ENCODE measurements around the gene ZNF593OS. TPM values are rescaled to one million over a fixed set of nuclear protein-coding genes. Genes with fewer than 3 reads are reported as not detected.

ZNF593OS gene
- total RNA-seq, 1 donor = not detected

DNA sequence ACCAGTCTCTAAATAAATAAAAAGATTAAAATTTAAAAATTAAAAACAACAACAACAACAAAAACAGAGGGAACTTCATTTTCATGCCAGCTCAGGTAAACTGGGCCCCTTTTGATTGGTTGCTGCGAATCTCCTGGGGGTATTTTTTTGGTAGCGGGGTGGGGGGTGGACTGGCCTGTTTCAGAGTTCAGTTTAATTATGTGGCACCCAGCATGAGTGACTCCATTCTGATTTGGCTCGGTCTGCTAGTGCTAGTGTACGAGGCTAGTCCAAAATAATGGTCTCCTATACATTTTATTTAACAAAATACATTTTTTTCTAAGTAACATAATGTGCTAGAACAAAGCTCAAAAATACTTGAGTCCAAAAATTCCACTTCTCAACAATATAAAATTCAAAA is 41.9 kb downstream of the ZNF593OS start:
- no peak overlapping the region for H3K4me3 ChIP-seq (ENCODE audit: low read depth, low read length)
- no peak for DNase-seq (ENCODE audit: low read depth)
- TF ChIP-seq, protein P1, sequence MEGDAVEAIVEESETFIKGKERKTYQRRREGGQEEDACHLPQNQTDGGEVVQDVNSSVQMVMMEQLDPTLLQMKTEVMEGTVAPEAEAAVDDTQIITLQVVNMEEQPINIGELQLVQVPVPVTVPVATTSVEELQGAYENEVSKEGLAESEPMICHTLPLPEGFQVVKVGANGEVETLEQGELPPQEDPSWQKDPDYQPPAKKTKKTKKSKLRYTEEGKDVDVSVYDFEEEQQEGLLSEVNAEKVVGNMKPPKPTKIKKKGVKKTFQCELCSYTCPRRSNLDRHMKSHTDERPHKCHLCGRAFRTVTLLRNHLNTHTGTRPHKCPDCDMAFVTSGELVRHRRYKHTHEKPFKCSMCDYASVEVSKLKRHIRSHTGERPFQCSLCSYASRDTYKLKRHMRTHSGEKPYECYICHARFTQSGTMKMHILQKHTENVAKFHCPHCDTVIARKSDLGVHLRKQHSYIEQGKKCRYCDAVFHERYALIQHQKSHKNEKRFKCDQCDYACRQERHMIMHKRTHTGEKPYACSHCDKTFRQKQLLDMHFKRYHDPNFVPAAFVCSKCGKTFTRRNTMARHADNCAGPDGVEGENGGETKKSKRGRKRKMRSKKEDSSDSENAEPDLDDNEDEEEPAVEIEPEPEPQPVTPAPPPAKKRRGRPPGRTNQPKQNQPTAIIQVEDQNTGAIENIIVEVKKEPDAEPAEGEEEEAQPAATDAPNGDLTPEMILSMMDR (IDR thresholded peaks at IDR 0.05; ENCODE audit: insufficient read depth, low read depth, low read length) = no peak

DNA sequence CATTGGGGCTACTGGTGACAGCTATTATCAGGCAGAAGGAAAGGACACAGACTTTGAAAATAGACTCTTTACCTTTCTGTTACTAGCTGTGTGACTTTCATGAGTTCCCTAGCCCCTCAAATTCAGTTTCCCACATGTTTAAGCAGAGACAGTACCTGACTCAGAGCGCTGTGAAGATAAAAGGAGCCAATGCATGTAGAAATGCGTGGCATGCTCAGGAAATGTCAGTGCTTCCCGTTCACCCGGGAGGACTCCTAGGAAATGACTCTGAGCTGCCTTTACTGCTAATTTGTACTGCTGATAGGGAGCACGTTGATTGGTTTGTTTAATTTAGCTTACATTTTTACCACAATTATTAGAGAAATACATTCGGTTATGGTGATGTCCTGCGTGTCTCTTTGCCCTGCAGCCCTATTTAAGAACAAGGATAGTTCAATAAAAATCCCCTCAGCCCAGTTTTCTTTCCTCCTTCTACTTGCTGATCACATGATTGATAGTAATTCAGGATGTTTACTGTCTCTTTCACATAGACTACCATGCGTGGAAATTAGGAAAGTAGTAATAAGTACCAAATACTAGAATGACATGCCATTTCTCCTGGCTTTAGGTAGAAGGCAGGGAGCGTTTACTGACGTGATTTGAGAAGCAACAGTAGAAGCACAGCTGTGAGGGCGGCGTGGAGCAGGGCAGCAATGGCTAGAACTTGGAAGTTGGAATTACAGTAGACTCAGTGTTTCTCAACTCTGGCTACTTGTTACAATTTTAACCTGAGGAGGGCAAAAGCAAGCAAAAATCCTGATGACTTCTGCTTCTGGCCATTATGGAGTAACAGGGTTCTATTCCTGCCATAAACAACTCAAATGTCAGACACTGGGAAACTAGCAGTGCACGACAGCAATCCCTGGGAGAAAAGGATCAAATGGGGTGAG is 44.1 kb downstream of the ZNF593OS start:
- no peak for DNase-seq (ENCODE audit: low read depth)
- TF ChIP-seq, protein P1 (IDR thresholded peaks at IDR 0.05; ENCODE audit: insufficient read depth, low read depth, low read length) = no peak
- H3K4me3 ChIP-seq (ENCODE audit: low read depth, low read length) = no peak overlapping the region

DNA sequence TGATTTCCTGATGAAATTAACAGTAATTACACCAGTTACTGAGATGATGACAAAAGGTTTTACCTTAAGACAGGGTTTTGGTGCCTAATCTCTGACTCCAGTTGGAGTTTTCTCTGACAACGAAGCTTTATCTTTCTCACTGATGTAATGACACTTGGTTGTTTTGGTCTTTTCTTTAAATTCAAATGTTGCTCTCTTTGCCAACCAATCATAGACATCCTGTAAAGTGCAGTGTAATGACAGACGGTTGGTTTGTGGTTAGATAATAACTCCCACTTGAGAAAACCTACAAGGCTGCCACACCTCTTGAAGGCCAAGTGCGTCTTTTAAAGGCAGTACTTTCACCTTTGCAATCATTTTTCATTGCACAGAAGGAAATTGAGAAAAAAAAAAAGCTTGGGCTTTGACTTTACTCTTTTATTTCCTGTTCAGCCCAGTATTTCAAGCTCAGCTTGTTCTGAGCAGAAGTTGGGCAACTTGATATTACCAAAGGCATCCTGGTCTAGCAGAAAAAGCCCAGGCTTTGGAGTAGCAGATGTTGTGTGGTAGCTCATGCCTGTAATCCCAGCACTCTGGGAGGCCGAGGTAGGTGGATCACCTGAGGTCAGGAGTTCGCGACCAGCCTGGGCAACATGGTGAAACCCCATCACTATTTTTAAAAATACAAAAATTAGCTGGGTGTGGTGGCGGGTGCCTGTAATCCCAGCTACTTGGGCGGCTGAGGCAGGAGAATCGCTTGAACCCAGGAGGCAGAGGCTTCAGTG is 45.1 kb downstream of the ZNF593OS start:
- H3K4me3 ChIP-seq (ENCODE audit: low read depth, low read length) = no peak overlapping the region
- DNase-seq (ENCODE audit: low read depth) = peak; percentile 51
- TF ChIP-seq, protein P1 (IDR thresholded peaks at IDR 0.05; ENCODE audit: insufficient read depth, low read depth, low read length) = no peak

DNA sequence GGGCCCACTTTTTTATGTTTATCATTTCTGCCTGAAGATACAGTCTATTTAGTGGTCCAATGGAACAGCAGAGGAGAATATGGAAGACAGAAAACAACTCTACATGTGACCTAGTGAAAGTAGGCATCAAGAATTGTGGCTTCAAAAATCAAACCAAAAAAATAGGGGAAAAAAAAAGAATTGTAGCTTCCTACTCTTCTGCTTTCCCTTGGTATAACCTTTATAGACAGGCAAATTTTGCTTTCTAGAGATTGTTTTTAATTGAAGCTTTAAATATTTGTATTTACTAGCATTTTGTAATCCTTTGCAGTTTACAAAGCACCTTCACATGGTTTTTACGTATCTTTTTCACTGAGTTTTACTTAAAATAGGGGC is 45.7 kb downstream of the ZNF593OS start:
- DNase-seq (ENCODE audit: low read depth) = no peak
- H3K4me3 ChIP-seq (ENCODE audit: low read depth, low read length) = no peak overlapping the region
- TF ChIP-seq, protein P1 (IDR thresholded peaks at IDR 0.05; ENCODE audit: insufficient read depth, low read depth, low read length) = no peak

DNA sequence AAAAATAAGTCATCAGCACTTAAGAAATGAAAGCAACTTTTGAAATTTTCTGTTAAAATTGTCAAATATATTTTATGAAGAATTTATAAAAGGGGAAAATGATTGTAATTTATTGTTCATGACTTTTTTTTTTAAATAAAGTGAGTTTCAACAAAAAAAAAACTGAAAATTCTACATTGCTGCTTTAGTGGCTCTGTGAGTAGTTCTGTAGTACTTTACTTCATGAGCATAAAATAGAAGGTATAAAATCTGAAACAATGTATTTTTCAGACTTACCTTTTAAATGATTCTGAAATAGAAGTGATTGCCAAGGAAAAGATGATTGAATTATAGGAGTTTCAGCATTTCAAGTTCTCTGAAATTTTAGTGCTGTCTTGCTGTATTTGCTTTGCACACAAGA is 46.2 kb downstream of the ZNF593OS start:
- H3K4me3 ChIP-seq (ENCODE audit: low read depth, low read length) = no peak overlapping the region
- no peak for DNase-seq (ENCODE audit: low read depth)
- TF ChIP-seq, protein P1 (IDR thresholded peaks at IDR 0.05; ENCODE audit: insufficient read depth, low read depth, low read length) = no peak

- DNase-seq (ENCODE audit: low read depth) = no peak
- TF ChIP-seq, protein P1 (IDR thresholded peaks at IDR 0.05; ENCODE audit: insufficient read depth, low read depth, low read length) = no peak
These were observed 47.0 kb downstream of the ZNF593OS start for GRCh38 chr1:26124418-26125331.

More at GRCh38 chr1:26124418-26125331, 47.0 kb downstream of the ZNF593OS start:
- H3K4me3 ChIP-seq (ENCODE audit: low read depth, low read length) = no peak overlapping the region
